Ammon's horn (tissue), 1 donor: ENCODE results near the gene TSC22D4.
"Not testable (repeated sequence)": the region's sequence is repeated elsewhere in the genome, so short reads cannot be mapped to it uniquely, and the experiment has no call there.

ENCODE experiments used
- DNase-seq: peaks from one replicate; pipeline ENCODE4 v3.0.0-alpha.2; 2016; ENCODE audit warnings: low spot score

TSC22D4 gene

DNA sequence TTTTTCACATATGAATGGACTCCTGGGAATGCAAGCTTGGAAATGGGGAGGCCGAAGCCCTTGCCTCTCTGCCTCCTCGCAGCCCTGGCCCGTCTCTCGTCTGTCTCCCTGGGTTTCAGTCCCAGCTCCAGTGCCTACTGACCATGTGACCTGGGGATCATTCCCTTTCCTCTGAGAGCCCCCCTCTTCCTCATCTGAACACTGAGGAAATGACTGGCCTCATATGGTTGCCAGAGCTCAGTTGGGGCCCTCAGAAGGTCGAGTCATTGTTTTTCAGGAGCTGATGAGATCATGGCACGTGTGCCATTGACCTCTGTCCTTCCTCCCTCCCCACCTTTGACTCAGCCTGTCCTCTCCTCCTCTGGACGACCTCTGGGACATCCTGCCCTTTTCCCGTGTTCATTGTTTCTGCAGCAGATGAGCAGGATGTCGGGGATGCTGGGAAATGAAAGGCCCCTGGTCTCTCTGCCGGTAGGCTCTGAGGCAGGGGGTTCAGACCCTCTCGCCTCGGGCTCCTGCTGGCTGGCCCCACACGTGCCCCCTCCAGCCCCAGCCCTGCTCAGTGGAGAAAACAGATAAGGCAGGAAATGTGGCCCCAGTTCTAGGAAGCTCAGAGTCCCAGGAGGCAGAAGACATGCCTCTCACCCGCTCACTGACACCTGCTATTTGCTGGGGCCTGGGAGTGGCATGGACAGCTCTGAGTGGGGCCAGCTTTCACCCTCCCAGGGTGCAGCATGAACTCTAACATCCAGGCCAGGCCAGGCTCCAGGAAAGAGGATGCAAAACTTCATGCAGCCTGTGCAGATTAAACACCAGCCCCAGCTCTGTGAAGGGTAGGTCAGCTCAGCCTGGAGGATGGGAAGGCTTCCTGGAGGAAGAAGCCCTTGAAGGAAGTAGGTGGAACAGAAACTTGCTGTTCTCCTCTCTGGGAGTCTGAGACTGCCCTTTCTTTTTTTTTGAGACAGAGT lies 34.4 kb downstream of the TSC22D4 start:
- no peak for DNase-seq

DNA sequence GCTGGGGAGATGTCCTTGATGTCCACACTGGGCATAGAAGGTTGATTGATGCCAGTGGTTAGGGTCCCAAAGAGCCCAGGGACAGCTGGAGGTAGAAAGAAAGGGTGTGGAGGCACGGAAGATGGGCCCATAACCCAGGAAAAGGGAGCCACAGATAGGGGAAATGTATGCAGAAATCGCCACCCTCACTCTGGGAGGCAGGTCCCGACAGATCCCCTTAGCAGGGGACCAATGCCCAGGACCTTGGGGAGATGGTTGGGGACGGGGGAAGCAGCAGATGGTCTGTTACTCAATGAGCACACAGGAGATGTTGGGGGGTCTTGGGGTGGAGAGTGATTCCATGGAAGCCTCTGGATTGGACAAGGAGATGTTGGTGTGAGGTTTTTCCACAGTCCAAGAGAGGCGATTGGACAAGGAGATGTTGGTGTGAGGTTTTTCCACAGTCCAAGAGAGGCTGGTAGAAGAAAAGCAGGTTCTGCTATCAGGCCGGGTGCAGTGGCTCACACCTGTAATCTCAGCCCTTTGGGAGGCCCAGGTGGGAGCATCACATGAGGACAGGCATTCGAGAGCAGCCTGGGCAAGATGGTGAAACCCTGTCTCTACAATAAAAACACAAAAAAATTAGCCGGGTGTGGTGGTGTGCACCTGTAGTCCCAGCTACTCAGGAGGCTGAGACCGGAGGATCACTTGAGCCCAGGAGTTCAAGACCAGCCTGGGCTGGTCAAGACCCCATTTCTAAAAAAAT lies 35.7 kb downstream of the TSC22D4 start:
- DNase-seq = no peak

DNA sequence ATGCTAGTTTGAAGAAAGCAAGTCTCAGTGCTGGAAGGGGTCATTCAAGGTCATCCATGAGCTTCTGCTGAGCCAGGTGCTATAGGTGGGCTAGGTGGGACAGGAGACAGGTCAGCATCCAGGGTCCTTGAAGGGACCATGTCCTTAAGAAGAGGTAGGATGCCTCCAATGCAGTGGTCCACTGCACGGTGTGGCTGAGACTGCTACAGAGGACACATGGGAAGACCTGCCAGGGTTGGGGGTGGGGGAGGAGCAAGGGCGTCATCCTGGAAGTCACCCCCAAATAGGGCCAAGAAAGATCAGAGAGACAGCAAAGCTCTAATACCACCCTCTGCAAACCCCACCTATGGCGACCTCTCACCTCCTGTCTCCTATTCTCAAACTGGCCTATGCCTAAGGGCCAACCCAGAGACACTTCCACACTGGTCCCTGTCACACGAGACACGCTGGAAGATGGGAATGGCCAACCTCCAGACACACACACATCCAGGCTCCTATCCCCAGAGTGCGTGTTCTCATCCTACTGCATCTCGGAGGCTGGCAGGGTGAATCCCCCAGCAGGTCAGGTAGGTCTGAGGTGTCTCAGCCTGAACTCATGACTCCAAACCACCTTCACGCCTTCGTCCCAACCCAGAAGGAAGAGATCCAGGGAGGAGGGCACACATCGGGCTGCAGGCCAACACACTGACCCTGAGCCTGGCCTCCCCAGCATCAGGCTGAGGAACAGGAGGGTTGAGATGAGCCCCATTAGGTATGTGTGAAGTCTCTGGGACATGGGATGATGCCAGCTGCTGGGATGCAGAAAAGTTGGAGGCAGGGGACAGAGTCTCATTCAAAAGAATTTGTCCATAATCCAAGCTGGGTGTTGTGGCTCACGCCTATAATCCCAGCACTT lies 37.1 kb downstream of the TSC22D4 start:
- no peak for DNase-seq

DNA sequence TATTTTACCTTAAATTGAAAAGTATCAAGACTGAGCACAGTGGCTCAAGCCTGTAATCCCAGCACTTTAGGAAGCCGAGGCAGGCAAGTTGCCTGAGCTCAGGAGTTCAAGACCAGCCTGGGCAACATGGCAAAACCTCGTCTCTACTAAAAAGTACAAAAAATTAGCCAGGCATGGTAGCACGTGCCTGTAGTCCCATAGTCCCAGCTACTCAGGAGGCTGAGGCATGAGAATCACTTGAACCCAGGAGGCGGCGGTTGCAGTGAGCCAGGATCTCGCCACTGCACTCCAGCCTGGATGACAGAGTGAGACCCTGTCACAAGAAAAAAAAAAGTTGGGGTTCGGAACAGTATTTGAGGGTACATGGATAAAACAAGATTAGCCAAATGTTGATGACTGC lies 39.8 kb downstream of the TSC22D4 start:
- not testable (repeated sequence) for DNase-seq

DNA sequence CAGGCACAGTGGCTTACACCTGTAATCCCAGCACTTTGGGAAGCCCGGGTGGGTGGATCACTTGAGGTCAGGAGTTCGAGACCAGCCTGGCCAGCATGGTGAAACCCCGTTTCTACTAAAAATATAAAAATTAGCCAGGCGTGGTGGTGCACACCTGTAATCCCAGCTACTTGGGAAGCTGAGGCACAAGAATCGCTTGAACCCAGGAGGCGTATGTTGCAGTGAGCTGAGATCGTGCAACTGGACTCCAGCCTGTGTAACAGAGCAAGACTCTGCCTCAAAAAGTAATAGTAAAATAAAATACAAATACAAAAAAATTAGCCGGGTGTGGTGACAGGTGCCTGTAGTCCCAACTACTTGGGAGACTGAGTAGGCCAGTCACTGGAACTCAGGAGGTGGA lies 40.3 kb downstream of the TSC22D4 start:
- not testable (repeated sequence) for DNase-seq

DNA sequence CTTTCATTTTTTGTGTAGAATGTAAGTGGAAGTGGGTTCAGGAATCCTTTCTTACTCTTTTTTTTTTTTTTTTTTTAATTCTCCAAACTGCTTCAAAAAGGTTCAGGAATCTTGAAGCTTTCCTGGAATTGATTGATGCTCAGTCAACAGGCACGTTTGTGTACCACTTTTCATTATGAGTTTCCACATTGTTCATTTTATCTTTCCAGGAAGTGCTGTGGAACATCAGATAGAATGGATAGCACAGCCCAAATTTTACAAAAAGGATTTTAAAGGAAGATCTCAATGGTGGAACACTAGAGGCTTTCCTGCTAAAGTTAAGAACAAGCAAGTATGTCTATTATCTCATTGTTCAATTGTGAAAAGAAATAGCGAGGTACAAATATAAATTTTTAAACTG lies 40.8 kb downstream of the TSC22D4 start:
- DNase-seq = no peak

DNA sequence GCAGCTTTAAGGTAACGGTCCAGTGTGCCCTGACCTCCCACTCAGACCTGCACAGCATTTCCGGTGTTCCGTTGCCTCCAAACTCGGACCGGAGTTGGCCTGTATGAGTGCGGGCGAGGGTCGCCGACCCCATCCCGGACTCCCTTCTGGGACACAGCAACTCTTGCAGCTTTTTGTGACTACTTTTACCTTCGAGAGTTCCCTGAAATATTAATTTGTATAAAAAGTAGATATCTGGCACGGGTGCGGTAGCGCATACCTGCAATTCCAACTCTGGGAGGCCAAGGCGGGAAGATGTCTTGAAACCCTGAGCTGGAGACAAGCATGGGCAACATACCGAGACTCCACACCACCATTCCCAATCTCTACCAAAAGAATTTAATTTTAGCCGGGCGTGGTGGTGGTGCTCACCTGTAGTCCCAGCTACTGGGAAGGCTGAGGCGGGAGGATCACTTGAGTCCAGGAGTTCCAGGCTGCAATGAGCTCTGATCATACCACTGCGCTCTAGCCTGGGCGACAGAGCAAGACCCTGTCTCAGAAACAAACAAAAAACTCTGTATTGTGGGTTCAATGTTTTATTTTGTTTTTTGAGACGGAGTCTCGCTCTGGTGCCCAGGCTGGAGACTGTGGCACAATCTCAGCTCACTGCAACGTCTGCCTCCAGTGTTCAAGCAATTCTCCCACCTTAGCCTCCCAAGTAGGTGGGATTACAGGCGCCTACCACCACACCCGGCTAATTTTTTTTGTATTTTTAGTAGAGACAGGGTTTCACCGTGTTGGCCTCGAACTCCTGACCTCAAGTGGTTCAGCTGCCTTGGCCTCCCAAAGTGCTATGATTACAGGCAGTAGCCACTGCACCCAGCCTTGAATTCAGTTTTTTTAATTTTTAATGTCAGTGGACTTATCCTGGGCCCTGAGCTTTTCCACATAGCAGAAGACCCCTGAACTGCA lies 41.6 kb downstream of the TSC22D4 start:
- no peak for DNase-seq

DNA sequence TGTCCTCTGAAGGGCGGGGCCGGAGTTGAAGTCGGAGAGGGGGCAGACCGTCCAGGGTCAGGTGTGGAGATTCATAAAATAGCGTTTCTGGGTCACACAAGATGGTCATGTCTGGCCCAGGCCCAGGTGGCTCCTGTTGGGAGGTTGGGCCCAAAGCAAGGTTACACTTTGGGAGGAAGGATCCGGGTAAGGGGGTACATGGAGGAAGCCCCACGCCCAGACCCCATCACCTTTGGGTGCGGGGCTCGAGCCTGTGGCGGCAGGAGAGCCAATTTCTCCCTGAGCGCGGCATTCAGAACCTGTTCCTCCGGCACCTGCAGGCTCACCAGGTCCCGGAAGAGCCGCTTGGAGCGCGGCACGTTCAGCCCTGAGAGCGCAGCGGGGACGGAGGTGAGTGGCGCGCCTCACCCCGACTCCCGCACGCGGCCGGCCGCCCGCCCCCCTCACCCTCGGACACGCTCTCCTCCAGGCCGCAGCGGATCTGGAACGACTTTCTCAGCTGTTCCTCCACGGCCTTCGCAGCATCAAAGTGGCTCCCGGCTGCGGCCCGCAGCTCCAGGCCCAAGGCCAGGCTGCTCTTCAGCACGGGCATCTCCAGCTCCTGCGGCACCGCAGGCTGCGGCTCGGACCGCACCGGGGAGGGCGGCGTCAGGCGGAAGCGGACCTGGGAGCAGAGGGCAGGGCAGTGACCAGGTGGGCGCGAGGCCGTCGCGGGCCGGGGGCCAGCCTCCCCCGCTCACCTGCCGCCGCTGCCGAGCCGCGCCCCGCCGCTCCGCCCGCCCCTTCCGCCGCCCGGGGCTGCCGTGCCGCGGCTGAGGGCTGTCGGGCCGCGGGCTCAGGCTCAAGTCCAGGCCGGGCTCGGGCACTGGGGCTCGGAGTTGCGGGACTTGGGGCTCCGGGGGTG lies 43.4 kb downstream of the TSC22D4 start:
- DNase-seq = no peak

DNA sequence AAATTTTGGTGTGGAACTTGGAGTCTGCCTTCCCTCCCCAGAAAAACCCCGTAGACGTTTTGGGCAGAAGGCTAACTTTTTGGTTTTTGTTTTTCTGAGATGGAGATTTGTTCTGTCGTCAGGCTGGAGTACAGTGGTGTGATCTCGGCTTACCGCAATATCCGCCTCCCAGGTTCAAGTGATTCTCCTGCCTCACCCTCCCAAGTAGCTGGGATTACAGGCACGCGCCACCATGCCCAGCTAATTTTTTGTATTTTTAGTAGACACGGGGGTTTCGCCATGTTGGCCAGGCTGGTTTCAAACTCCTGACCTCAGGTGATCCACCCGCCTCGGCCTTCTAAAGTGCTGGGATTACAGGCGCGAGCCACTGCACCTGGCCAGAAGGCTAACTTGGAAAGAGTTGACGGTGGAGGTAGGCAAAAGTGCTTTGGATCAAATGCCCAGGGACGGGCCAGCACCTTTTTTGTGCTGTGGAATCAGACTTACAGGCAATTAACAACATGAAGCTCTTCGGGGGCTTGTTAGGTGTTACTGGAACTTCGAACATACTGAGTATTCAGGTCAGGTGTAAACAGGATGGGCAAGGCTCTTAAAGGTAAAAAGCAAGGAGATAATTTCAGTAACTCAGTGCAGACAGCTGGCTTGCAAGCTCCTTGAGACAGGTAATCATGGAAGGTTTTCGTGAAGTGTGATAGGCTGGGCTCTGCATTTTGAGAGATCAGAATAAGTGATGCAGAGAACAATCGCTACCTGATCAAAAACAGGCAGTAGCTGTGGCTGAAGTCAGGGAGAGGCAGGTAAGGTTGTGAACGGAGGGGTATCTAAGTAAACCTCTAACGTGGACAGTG lies 44.5 kb downstream of the TSC22D4 start:
- no peak for DNase-seq

DNA sequence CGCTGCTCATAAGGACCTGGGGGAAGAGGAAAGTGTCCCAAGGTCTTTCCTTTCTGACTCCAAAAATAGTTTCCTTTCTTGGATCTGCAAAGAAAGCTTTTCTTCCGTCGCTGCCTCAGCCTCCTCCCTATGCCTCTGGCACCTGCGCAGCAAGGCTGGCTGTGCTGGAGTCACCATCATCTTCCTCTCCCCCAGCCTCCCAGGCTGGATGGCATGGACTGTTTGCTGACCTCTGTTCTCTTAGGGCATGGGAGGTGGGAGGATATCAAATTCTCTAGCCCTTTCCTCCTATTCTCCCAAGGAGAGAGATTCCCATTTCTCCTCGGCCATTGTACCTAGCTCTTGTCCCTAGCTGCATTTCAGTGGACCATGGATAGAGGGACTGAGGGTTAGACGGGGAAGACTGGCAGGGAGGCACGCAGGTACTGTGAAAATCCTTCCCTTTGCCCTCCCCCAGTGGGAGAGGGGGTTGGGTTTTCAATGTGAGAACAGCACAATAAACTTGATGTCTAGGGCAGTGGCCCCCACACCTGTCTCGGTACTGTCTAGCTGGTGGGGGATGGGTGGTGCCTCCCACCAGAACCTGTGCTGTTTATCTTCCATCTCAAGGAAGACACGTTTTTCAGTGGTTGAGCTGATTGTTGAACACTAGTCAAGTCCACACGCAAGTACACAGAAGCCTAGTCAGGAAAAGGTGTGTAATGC lies 45.3 kb downstream of the TSC22D4 start:
- no peak for DNase-seq

DNA sequence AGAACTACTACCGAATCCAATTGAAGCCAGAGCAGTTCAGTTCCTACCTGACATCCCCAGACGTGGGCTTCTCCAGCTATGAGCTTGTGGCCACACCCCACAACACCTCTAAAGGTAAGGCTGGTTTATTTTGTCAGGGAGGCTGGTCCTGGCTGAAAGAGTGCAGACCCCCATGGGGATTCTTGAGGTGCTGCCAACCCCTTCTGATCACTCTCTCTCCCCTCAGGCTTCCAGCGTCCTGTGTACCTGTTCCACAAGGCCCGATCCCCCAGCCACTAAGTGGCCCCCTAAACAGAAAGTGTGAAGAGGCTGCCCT lies 45.8 kb downstream of the TSC22D4 start:
- no peak for DNase-seq

DNA sequence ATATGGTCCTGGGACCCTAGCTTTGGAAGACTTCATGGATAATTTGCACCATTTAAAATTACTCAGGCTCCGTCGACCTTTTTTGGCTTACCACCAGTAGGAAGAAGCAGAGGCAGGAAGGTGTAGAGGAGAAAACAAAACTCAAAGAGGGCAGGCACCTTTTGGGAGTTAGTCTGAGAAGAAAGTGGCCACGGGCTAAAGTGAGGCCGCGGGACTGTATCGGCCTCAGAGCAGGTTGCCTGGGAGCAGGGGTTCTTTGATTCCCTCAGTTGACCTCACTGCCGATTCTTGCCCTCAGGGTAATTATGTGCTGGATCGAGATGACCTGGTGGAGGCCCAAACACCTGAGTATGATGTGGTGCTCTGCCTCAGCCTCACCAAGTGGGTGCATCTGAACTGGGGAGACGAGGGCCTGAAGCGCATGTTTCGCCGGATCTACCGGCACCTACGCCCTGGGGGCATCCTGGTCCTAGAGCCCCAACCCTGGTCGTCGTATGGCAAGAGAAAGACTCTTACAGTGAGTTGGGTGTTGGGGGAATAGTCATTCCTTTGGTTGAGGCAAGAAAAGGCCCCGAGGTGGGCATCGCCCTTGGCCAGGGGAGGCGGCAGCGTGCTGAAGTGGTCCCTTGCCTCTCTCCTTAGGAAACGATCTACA lies 46.3 kb downstream of the TSC22D4 start:
- DNase-seq = no peak

DNA sequence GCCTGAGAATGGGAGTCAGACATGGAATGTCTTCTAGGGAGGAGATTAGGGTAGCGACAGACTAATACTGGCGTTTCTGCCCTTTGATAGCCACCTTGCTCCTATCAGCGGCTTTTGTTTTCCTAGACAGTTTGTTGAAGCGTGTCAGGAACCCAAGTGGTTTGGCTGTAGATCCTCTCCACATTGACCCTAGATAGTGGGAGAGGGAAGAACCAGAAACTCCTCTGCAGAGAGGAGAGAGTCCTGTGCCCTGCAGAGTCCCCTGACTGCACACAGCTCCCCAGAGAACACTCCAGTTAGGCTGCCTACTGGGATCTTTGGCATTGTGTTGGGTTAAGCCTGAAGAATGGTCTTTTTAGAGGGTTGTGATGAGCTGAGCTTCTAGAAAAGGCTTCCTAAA lies 47.0 kb downstream of the TSC22D4 start:
- no peak for DNase-seq

DNA sequence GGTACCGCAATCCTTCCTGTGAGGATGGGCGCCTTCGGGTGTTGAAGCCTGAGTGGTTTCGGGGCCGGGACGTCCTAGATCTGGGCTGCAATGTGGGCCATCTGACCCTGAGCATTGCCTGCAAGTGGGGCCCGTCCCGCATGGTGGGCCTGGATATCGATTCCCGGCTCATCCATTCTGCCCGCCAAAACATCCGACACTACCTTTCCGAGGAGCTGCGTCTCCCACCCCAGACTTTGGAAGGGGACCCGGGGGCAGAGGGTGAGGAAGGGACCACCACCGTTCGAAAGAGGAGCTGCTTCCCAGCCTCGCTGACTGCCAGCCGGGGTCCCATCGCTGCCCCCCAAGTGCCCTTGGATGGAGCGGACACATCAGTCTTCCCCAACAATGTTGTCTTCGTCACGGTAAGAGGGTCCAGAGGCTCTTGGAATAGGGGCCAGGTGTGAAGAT lies 47.7 kb downstream of the TSC22D4 start:
- no peak for DNase-seq

DNA sequence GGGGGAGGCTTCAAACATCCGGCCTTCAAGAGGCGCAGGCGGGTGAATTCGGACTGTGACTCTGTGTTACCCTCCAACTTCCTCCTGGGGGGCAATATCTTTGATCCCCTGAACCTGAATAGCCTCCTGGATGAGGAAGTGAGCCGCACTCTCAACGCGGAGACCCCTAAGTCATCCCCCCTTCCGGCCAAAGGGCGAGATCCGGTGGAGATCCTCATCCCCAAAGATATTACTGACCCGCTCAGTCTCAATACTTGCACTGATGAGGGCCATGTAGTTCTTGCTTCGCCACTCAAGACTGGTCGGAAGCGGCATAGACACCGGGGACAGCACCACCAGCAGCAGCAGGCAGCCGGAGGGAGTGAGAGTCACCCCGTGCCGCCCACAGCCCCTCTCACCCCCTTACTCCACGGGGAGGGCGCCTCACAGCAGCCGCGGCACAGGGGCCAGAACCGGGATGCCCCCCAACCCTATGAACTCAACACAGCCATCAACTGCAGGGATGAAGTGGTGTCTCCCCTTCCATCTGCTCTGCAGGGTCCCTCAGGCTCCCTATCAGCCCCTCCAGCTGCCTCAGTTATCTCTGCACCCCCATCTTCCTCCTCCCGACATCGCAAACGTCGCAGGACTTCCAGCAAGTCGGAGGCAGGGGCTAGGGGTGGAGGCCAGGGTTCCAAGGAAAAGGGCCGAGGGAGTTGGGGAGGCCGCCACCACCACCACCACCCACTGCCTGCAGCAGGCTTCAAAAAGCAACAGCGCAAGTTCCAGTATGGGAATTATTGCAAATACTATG lies 48.3 kb downstream of the TSC22D4 start:
- no peak for DNase-seq

DNA sequence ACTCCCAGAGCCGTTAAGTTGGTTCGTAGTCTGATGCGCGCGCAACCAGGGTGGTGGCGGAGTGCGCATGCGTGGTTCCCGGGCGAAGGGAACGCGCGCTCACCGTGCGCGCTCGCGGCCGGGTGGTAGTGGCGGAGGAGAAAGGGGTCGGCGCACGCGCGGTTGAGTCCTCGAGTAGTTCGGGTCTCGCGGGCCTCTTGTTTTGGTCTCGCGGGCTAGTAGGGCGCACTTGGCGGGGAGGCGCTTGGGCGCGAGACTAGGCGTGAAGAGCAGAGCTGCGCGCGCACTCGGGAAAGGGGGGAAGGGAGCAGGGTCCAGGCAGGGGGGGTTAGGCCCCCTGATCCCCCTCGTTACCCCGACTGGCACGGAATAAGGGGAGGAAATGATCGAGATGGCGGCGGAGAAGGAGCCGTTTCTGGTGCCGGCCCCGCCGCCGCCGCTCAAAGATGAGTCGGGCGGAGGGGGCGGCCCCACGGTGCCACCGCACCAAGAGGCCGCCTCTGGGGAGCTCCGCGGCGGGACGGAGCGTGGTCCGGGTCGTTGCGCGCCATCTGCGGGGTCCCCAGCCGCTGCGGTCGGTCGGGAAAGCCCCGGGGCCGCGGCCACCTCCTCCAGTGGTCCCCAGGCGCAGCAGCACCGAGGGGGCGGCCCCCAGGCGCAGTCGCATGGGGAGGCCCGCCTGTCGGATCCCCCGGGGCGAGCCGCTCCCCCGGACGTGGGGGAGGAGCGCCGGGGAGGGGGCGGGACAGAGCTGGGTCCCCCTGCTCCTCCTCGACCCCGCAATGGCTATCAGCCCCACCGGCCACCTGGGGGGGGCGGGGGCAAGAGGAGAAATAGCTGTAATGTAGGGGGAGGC lies 49.1 kb downstream of the TSC22D4 start, which contains the start of gene MEPCE:
Gene MEPCE, plus strand, starts transcription at position 195 of the 856 bp plus-strand sequence. Its CDS starts 188 bp downstream, at position 383.
- peak; percentile 94 for DNase-seq
